ENCODE results near the gene MEF2D. TPM values are rescaled to one million over a fixed set of nuclear protein-coding genes. Genes with fewer than 3 reads are reported as not detected.
A peak's percentile ranks its signal among the peaks of the same experiment; 100 is the strongest.

Gene MEF2D
- total and polyA plus RNA-seq, 7 donors: 43.1 to 258 (median 126) TPM

- H3K27me3 ChIP-seq (ENCODE audit: insufficient read depth in 3 of 3, low read length in 2 of 3): no peaks in the 10 kb centered on the region
- no peak for DNase-seq
- 19 to 36% (median 21%) methylated on average over 10 of the region's 10 CpGs for WGBS, 3 donors
- H3K27ac ChIP-seq: peak overlapping the region; percentile 99
- TF ChIP-seq, protein P1, sequence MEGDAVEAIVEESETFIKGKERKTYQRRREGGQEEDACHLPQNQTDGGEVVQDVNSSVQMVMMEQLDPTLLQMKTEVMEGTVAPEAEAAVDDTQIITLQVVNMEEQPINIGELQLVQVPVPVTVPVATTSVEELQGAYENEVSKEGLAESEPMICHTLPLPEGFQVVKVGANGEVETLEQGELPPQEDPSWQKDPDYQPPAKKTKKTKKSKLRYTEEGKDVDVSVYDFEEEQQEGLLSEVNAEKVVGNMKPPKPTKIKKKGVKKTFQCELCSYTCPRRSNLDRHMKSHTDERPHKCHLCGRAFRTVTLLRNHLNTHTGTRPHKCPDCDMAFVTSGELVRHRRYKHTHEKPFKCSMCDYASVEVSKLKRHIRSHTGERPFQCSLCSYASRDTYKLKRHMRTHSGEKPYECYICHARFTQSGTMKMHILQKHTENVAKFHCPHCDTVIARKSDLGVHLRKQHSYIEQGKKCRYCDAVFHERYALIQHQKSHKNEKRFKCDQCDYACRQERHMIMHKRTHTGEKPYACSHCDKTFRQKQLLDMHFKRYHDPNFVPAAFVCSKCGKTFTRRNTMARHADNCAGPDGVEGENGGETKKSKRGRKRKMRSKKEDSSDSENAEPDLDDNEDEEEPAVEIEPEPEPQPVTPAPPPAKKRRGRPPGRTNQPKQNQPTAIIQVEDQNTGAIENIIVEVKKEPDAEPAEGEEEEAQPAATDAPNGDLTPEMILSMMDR (IDR thresholded peaks at IDR 0.05): no peak
- peaks cover 0 to 11% of the 10 kb centered on the region in 2 donors for H3K36me3 ChIP-seq (ENCODE audit: insufficient read depth in 1 of 2, low read depth in 1 of 2)
- no peak for ATAC-seq
- H3K9me3 ChIP-seq: no peaks in the 10 kb centered on the region
- peak overlapping the region; percentile 98 for H3K4me3 ChIP-seq
- intact Hi-C loops (cut with DNase I): loop anchor here in 1 of 2 donors (5.0 kb wide), 1 partner anchor 34 kb away; no protein-coding TSS in a partner anchor
- peaks cover 70% of the 10 kb centered on the region for H3K4me1 ChIP-seq
These were observed 4.3 kb downstream of the MEF2D start for GRCh38 chr1:156496211-156496761.

GRCh38 chr1:156495401-156496140 is 5.0 kb downstream of the MEF2D start:
- DNase-seq (peak; percentile 68 to 89), ATAC-seq (peak in 1 of 4 donors; percentile 7)
- peaks cover 0 to 11% of the 10 kb centered on the region in 2 donors for H3K36me3 ChIP-seq (ENCODE audit: insufficient read depth in 1 of 2, low read depth in 1 of 2)
- peak overlapping the region; percentile 99 for H3K27ac ChIP-seq
- TF ChIP-seq, protein P1 (IDR thresholded peaks at IDR 0.05): no peak
- H3K4me1 ChIP-seq: peaks cover 77% of the 10 kb centered on the region
- no peaks in the 10 kb centered on the region for H3K9me3 ChIP-seq
- 43 to 51% (median 47%) methylated on average over 9 of the region's 9 CpGs for WGBS, 3 donors
- peak overlapping the region; percentile 98 for H3K4me3 ChIP-seq
- intact Hi-C loops (cut with DNase I): loop anchor here in 1 of 2 donors (5.0 kb wide), 1 partner anchor 33 kb away; no protein-coding TSS in a partner anchor
- H3K27me3 ChIP-seq (ENCODE audit: insufficient read depth in 3 of 3, low read length in 2 of 3): no peaks in the 10 kb centered on the region

DNA sequence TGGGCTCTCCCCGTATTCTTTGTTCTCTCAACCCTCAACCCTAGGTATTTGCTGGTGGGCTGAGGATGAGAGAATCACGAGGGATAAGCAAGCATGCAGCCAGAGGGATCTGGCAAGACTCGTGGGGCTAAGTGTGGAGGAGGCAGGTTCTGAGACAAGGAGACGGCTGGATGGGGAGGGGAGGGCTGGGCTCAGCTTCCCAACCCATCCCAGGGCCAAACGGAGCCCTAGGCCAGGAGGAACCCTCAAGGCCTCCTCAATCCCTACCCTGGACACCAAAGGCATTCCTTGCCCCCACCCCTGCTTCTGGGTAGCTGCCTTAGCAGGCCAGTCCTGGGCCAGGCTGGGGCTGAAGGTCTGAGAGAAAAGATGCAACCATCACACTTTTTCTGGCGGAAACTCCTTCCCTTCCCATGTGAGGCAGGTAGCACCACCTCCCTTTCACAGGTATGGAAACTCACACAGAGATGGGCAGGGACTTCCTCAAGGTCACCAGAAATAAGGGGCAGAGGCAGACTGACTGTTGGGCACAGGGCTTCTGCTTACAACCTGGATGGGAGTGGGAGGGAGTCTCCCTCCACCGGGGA is 6.2 kb downstream of the MEF2D start:
- Histone ChIP-seq H3K27me3 (ENCODE audit: insufficient read depth in 3 of 3, low read length in 2 of 3) (no peaks in the 10 kb centered on the region), H3K4me1 (peaks cover 84% of the 10 kb centered on the region), H3K27ac (peak overlapping the region; percentile 99), H3K4me3 (peak overlapping the region; percentile 98), H3K36me3 (ENCODE audit: insufficient read depth in 1 of 2, low read depth in 1 of 2) (peaks cover 0 to 11% of the 10 kb centered on the region in 2 donors), H3K9me3 (no peaks in the 10 kb centered on the region)
- whole genome bisulfite sequencing, 3 donors: 26 to 38% (median 27%) methylated on average over 6 to 7 of the region's 7 CpGs
- intact Hi-C loops (cut with DNase I): no loop called here
- DNase-seq: peak; percentile 17 to 51
- ATAC-seq: no peak
- TF ChIP-seq, protein P1 (IDR thresholded peaks at IDR 0.05): no peak

DNA sequence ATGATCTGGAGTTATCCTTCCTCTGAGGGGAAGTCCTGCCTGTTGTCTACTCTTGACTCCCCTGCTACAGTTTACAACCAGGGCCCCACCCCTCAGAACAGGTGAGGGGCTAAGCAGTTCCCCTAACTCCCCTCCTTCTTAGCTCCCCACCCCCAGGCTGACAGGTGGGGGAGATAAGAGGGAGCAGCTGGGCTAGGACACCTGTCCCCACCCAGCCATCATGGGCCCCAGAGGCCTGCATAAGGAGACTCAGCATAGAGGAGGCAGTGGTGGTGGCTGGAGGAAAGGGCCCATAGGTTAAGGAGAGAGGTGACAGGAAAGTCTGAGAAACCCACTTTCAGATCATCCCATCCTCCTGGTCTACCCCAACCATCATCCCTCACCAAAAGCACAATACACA is 6.8 kb downstream of the MEF2D start:
- H3K9me3 ChIP-seq: no peaks in the 10 kb centered on the region
- peaks cover 90% of the 10 kb centered on the region for H3K4me1 ChIP-seq
- no peaks in the 10 kb centered on the region for H3K27me3 ChIP-seq (ENCODE audit: insufficient read depth in 3 of 3, low read length in 2 of 3)
- TF ChIP-seq, protein P1 (IDR thresholded peaks at IDR 0.05): no peak
- intact Hi-C loops (cut with DNase I): no loop called here
- H3K27ac ChIP-seq: peak overlapping the region; percentile 99
- ATAC-seq (no peak), DNase-seq (peak in 1 of 2 donors; percentile 46)
- H3K36me3 ChIP-seq (ENCODE audit: insufficient read depth in 1 of 2, low read depth in 1 of 2): peaks cover 0 to 13% of the 10 kb centered on the region in 2 donors
- peak overlapping the region; percentile 98 for H3K4me3 ChIP-seq

Data from psoas muscle (tissue), 8 donors.